Vagina (tissue), 2 donors: ENCODE measurements around the gene STIMATE. TPM values are rescaled to one million over a fixed set of nuclear protein-coding genes. Genes with fewer than 3 reads are reported as not detected.
A peak's percentile ranks its signal among the peaks of the same experiment; 100 is the strongest.

Experiments used
- DNase-seq, 2 donors: peaks; one replicate each; pipeline ENCODE4 v3.0.0-alpha.2; 2017; ENCODE audit errors: extremely low spot score in 2 of 2
- H3K27ac ChIP-seq: fragments of 200-600 bp; sonication (generic); one replicate; pipeline ENCODE4 v1.5.1; 2019
- H3K27me3 ChIP-seq: fragments of 200-600 bp; sonication (generic); one replicate; pipeline ENCODE4 v1.5.1; 2019
- H3K36me3 ChIP-seq, 2 donors: fragments of 200-600 bp; sonication (generic); one replicate each; pipeline ENCODE4 v1.5.1; 2017 to 2019
- H3K4me1 ChIP-seq: fragments of 200-600 bp; sonication (generic); one replicate; pipeline ENCODE4 v1.5.1; 2019
- H3K4me3 ChIP-seq, 2 donors: fragments of 200-600 bp; sonication (generic); 1 replicate in 1 of 2; 2 replicates in 1 of 2; pipeline ENCODE4 v1.5.1; 2016 to 2019
- H3K9me3 ChIP-seq: fragments of 200-600 bp; sonication (generic); one replicate; pipeline ENCODE4 v1.5.1; 2019
- CTCF ChIP-seq, 3 experiments: fragments of 450-650 bp in 2 of 3; fragments of 200-600 bp in 1 of 3; sonication (generic) in 1 of 3; IDR thresholded peaks; one replicate each; pipeline ENCODE4 v1.5.1; 2017 to 2019; ENCODE audit warnings: antibody characterized with exemption in 3 of 3, mild to moderate bottlenecking in 2 of 3, moderate library complexity in 2 of 3
- POLR2A ChIP-seq, 2 donors: fragments of 450-650 bp; IDR thresholded peaks; one replicate each; pipeline ENCODE4 v1.6.1; 2017; ENCODE audit warnings: antibody characterized with exemption in 2 of 2, mild to moderate bottlenecking in 2 of 2, moderate library complexity in 2 of 2
- POLR2AphosphoS5 ChIP-seq, 2 donors: sonication (generic); formaldehyde crosslinking; IDR thresholded peaks; one replicate each; pipeline ENCODE4 v1.9.0; 2017; ENCODE audit warnings: antibody characterized with exemption in 2 of 2, mild to moderate bottlenecking in 2 of 2, low read depth in 1 of 2; ENCODE audit not compliant: insufficient read depth in 1 of 2
- intact Hi-C: fragments of 100-400 bp; cut with DNase I; formaldehyde crosslinking; loops from one replicate; pipeline ENCODE4 v1.15.1; 2023
- microRNA-seq: library from miRNA; unstranded; fragments of <30 nt; microRNA quantifications from one replicate; pipeline ENCODE4, GENCODE V29; 2017; ENCODE audit warnings: borderline number of aligned reads, borderline replicate concordance
- small RNA-seq: library from RNA; depleted of rRNA; stranded (forward); fragments of <200 nt; gene quantifications from one replicate; pipeline ENCODE3, GENCODE V24; 2016
- total RNA-seq: library from RNA; depleted of rRNA; stranded (reverse); fragments of >200 nt; gene quantifications from one replicate; pipeline ENCODE4 v1.2.3, GENCODE V29; 2016

The STIMATE gene
- total RNA-seq, 1 donor from 2014 or later, result 12.5 TPM

DNA sequence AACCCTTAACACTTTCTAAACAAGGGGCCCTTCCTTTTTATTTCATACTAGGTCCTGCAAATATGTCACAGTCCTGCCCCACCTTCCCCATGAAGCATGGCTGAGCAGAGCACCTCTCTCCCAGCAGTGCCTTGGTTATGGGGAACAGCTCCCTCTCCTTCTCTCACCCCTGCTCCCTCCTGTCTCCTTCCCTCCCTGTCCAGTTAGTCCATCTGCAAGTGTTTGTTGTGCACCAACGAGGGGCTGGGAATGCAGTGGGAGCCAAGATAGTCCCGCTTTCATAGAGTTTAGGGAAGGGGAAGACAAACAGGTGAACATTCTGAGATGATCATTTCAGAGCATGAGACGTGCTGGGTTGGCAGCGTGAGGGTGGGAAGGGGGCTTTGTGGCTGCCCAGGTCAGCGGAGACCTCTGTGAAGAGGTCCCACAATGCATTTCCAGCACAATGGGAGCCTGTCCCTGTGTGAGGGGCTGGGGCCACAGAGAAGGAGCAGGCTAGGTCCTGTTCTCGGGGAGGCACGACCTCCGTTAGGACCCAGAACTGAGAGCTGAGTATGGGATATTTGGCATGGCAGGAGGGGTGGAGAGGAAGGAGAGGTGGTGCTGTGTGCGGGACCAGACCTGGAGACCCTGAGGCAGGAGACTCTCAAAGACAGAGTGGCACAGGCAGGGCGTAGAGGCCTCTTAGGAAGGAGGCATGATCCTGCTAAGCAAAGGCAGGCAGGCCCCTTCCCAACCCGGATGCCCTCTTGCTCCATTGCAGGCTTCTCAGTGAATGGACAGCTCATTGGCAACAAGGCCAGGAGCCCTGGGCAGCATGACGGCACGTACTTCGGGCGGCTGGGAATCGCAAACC lies 108.2 kb downstream of the STIMATE start:
- Histone ChIP-seq H3K9me3 (no peaks in the 10 kb centered on the region), H3K36me3 (no peaks in the 10 kb centered on the region), H3K4me1 (peaks cover 13% of the 10 kb centered on the region), H3K4me3 (no peak overlapping the region), H3K27ac (no peak overlapping the region), H3K27me3 (no peaks in the 10 kb centered on the region)
- intact Hi-C loops, result no loop called here
- no peak for TF ChIP-seq POLR2A (IDR thresholded peaks at IDR 0.05)
- TF ChIP-seq CTCF (IDR thresholded peaks at IDR 0.05), result no peak
- TF ChIP-seq POLR2AphosphoS5 (IDR thresholded peaks at IDR 0.05; ENCODE audit: insufficient read depth in 1 of 2, low read depth in 1 of 2), result no peak
- DNase-seq, result no peak

DNA sequence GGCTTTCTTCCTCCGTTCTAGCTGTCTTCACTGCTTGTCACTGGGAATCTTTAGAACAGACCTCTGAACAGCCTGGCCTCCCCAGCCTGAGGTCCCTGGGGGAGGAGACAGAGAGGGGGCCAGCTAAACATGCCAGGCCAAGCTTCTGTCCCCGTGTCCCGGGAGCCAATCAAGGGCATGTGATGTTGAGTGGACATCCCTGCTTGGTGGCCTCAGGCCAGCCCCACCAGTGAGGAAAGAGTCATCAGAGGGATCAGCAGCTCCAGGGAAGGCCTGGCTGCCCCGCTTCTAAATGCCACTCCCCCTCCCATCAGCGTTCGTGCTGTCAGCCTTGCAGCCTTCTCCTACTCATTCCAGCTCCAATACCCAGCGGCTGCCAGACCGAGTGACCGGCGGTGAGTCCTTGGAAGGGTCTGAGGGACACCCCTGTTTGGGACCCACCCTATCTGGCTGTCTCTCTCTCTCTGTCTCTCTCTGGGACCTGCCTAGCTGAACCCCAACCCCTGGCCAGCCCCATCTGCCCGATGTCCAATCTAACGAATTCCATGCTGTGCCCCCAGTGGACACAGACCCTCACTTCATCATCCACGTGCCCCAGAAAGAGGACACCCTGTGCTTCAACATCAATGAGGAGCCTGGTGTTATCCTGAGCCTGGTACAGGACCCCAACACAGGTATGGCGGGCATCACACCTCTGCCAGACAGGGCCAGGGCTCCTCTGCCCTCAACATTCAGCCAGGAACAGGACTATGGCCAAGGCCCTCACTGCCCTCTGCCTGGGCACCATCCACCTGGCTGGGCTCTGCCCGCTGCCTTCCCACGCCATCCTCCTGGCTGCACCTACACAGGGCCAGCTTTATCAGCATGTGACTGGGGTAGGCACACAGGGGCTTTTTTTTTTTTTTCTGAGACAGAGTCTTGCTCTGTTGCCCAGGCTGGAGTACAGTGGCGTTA lies 109.4 kb downstream of the STIMATE start:
- intact Hi-C loops, result no loop called here
- TF ChIP-seq POLR2AphosphoS5 (IDR thresholded peaks at IDR 0.05; ENCODE audit: insufficient read depth in 1 of 2, low read depth in 1 of 2) (peak in 1 of 2 donors; percentile 28), POLR2A (IDR thresholded peaks at IDR 0.05) (no peak)
- Histone ChIP-seq H3K4me1 (peaks cover 13% of the 10 kb centered on the region), H3K27ac (no peak overlapping the region), H3K36me3 (no peaks in the 10 kb centered on the region), H3K9me3 (no peaks in the 10 kb centered on the region), H3K27me3 (no peaks in the 10 kb centered on the region), H3K4me3 (no peak overlapping the region)
- no peak for DNase-seq

DNA sequence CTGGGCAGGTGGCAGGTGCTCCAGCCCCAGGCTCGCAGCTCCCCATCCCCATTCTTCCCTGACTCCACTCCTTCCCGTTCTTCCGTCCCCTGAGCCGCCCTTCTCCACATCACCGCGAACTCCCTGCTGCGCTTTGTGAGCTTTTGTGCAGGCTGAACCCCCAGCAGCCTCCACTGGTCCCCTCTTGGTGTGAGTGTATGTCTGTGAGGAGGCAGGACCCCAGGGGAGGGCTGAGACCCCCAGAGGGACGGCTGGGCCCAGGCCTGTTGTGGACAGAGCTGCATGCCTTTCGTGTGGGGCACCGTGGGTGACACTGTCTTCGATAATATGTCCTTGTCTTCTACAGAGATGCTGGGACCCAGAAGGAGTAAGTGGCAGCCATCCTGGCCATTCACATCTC lies 110.1 kb downstream of the STIMATE start:
- intact Hi-C loops, result no loop called here
- no peak overlapping the region for H3K4me3 ChIP-seq
- H3K4me1 ChIP-seq, result peaks cover 13% of the 10 kb centered on the region
- no peaks in the 10 kb centered on the region for H3K27me3 ChIP-seq
- no peaks in the 10 kb centered on the region for H3K36me3 ChIP-seq
- no peak overlapping the region for H3K27ac ChIP-seq
- TF ChIP-seq POLR2AphosphoS5 (IDR thresholded peaks at IDR 0.05; ENCODE audit: insufficient read depth in 1 of 2, low read depth in 1 of 2), result no peak
- TF ChIP-seq POLR2A (IDR thresholded peaks at IDR 0.05), result no peak
- no peak for TF ChIP-seq CTCF (IDR thresholded peaks at IDR 0.05)
- no peaks in the 10 kb centered on the region for H3K9me3 ChIP-seq
- no peak for DNase-seq

Small RNA genes lying within 50 kb of the gene (microRNA-seq; reads per million reads assigned to microRNA genes)
- not detected for gene MIR8064

Small RNA genes lying within 50 kb of the gene (small RNA-seq; reads per million reads assigned to genes)
- gene MIR8064 (not detected), gene MUSTN1 (not detected)

Other genes with a start within 250 kb of the STIMATE start
- gene PBRM1, start 211.6 kb downstream of the STIMATE start, total RNA-seq, result 64.6 TPM
- gene GNL3, start 211.5 kb downstream of the STIMATE start, total RNA-seq, result 73.4 TPM
- 29.7 TPM for gene GLT8D1, start 191.8 kb downstream of the STIMATE start, total RNA-seq
- gene SPCS1, start 191.4 kb downstream of the STIMATE start, total RNA-seq, result 68.5 TPM
- gene NEK4, start 126.6 kb downstream of the STIMATE start, total RNA-seq, result 53.0 TPM
- 0.98 TPM for gene ITIH1, start 119.9 kb downstream of the STIMATE start, total RNA-seq
- 7.6 TPM for gene ITIH3, start 102.8 kb downstream of the STIMATE start, total RNA-seq
- gene ITIH4, start 66.9 kb downstream of the STIMATE start, total RNA-seq, result 5.9 TPM
- 30.2 TPM for gene MUSTN1, start 62.5 kb downstream of the STIMATE start, total RNA-seq
- gene SFMBT1, start 148.5 kb upstream of the STIMATE start, total RNA-seq, result 9.1 TPM
- 13.8 TPM for gene RFT1, start 232.9 kb upstream of the STIMATE start, total RNA-seq